Stomach (tissue), 9 donors: ENCODE results near the gene CRTAC1. TPM values are rescaled to one million over a fixed set of nuclear protein-coding genes. Genes with fewer than 3 reads are reported as not detected.
"Not testable (repeated sequence)": the region's sequence is repeated elsewhere in the genome, so short reads cannot be mapped to it uniquely, and the experiment has no call there.

ENCODE experiments used
- DNase-seq, 2 donors: peaks; one replicate each; pipeline versions ENCODE4 v3.0.0 to v3.0.0-alpha.2; 2013 to 2019
- H3K27ac ChIP-seq, 5 donors: fragments of 200-600 bp in 4 of 5; sonication (generic) in 4 of 5; one replicate each; pipeline ENCODE4 v1.5.1; 2013 to 2019; ENCODE audit warnings: mild to moderate bottlenecking in 1 of 5, moderate library complexity in 1 of 5
- H3K27me3 ChIP-seq, 3 donors: fragments of 200-600 bp; sonication (generic); one replicate each; pipeline ENCODE4 v1.5.1; 2017 to 2019; ENCODE audit warnings: mixed run types in 1 of 3
- H3K36me3 ChIP-seq, 4 donors: fragments of 200-600 bp; sonication (generic); 1 replicate in 3 of 4; 2 replicates in 1 of 4; pipeline ENCODE4 v1.5.1; 2016 to 2019
- H3K4me1 ChIP-seq, 4 donors: fragments of 200-600 bp; sonication (generic); one replicate each; pipeline ENCODE4 v1.5.1; 2016 to 2019
- H3K4me3 ChIP-seq, 4 donors: fragments of 200-600 bp; sonication (generic) in 3 of 4; one replicate each; pipeline ENCODE4 v1.5.1; 2016 to 2019; ENCODE audit warnings: mild to moderate bottlenecking in 1 of 4
- H3K9me3 ChIP-seq, 4 donors: fragments of 200-600 bp; sonication (generic); one replicate each; pipeline ENCODE4 v1.5.1; 2016 to 2019
- CTCF ChIP-seq, 7 experiments: fragments of 450-650 bp in 4 of 7; fragments of 200-600 bp in 3 of 7; sonication (generic) in 3 of 7; IDR thresholded peaks; one replicate each; pipeline ENCODE4 v1.5.1; 2016 to 2019; ENCODE audit warnings: antibody characterized with exemption in 7 of 7, control low read depth in 2 of 7, mild to moderate bottlenecking in 1 of 7
- EP300 ChIP-seq: sonication (generic); formaldehyde crosslinking; IDR thresholded peaks from one replicate; pipeline ENCODE4 v1.6.1; 2017; ENCODE audit warnings: antibody characterized with exemption
- POLR2A ChIP-seq, 4 donors: fragments of 450-650 bp; IDR thresholded peaks; one replicate each; pipeline ENCODE4 v1.6.1; 2016; ENCODE audit warnings: antibody characterized with exemption in 4 of 4, control low read depth in 2 of 4, mild to moderate bottlenecking in 1 of 4, moderate library complexity in 1 of 4
- POLR2AphosphoS5 ChIP-seq, 3 donors: sonication (generic); formaldehyde crosslinking; IDR thresholded peaks; one replicate each; pipeline ENCODE4 v1.6.1; 2016; ENCODE audit warnings: antibody characterized with exemption in 3 of 3
- WGBS, 5 donors: extraction: QIAGEN DNeasy Blood & Tissue Kit in 3 of 5; methylation state at CpG; one replicate each; pipeline versions ENCODE4 v1.1.5 to v1.1.7; 2013 to 2018; 5-methylcytosine and 5-hydroxymethylcytosine counted together
- intact Hi-C: fragments of 100-400 bp; cut with DNase I; formaldehyde crosslinking; loops from one replicate; pipeline ENCODE4 v1.15.1; 2023; ENCODE audit warnings: low total_unique reads
- polyA plus RNA-seq, 3 donors: library from polyadenylated mRNA; stranded (reverse); fragments of 200-250 nt; gene quantifications; one replicate each; pipeline ENCODE4 v1.2.3, GENCODE V29; 2013
- total RNA-seq, 5 donors: library from RNA; depleted of rRNA; stranded (reverse); fragments of >200 nt; gene quantifications; one replicate each; pipeline versions ENCODE4 v1.1.0 to v1.2.3, GENCODE V29; 2014 to 2016
- donor health status: healthy with polysubstance abuse.
- donor health status: Bipolar disorder and iron deficiency.
- donor health status: healthy.

Gene CRTAC1
- total and polyA plus RNA-seq, 8 donors, result 0.06 to 21.4 (median 0.77) TPM; not detected in 2

DNA sequence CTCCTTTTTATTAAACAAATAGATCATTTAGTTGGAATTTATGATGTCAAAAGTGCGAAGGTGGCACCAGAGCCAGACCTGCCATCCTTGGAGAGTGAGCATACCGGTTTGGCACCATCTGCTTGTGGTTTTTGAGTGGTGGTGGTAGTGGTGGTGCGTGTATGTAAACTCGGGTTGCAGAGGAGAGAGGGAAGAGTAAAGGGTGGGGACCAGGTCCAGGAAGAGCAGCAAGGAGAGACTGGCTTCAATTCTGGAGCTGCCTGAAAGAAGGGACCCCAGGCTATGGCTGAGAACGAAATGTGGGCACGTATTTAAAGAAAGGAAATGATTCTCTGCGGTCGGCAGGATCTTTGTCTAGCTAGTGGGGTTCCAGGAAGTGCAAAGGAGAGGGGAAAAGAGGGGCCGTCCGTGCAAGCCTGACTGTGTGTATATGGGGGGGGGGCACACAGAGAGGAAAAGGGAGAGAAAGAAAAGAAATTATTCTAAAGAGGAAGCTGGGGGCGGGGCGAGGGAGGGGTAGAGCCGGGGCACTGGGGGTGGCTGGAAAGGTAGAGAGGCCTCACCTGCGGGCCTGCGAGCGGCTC, 181.2 kb downstream of the CRTAC1 start:
- no peak for TF ChIP-seq EP300
- H3K27me3 ChIP-seq, result peaks cover 0 to 82% (median 36%) of the 10 kb centered on the region in 3 donors

DNA sequence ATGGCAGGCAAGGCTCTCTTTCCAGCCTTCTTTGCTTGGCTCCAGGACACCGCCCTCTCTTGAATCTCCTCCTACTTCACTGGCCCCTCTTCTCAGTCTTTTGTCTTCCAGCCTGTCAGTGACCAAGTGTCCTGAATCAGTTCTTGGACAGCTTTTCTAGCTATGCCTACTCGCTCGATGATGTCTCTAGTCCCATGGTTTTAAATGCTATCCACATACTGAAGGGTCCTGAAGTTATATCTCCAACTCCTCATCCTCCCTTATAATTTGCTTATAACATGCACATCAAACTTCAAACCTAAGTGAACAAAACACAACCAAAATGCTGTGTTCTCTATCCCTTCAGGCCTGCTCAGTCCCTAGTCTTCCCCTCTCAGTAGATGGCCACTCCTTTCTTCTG, 185.7 kb downstream of the CRTAC1 start:
- no peaks in the 10 kb centered on the region for H3K36me3 ChIP-seq
- H3K4me3 ChIP-seq, result no peak overlapping the region
- H3K27me3 ChIP-seq, result peaks cover 0 to 38% (median 11%) of the 10 kb centered on the region in 3 donors
- no peaks in the 10 kb centered on the region for H3K9me3 ChIP-seq
- TF ChIP-seq POLR2A (IDR thresholded peaks at IDR 0.05) (no peak), POLR2AphosphoS5 (IDR thresholded peaks at IDR 0.05) (no peak), EP300 (no peak), CTCF (IDR thresholded peaks at IDR 0.05) (no peak)
- H3K27ac ChIP-seq, result no peak overlapping the region
- H3K4me1 ChIP-seq, result peaks cover 0 to 22% (median 5%) of the 10 kb centered on the region in 4 donors
- 88 to 96% (median 94%) methylated on average over 3 of the region's 3 CpGs for WGBS, 5 donors
- DNase-seq, result no peak
- intact Hi-C loops, result no loop called here

More for the DNA sequence above, 181.2 kb downstream of the CRTAC1 start:
- Histone ChIP-seq H3K4me3 (peak overlapping the region; percentile 53 to 84 (median 62)), H3K36me3 (no peaks in the 10 kb centered on the region), H3K27ac (peak overlapping the region in 3 of 5 donors; percentile 46 to 51 (median 47)), H3K9me3 (no peaks in the 10 kb centered on the region), H3K4me1 (peaks cover 6 to 26% (median 15%) of the 10 kb centered on the region in 4 donors)
- peak in 1 of 2 donors; percentile 41 for DNase-seq
- intact Hi-C loops, result no loop called here
- WGBS, 5 donors, result 3 to 6% (median 5%) methylated on average over 16 of the region's 16 CpGs

DNA sequence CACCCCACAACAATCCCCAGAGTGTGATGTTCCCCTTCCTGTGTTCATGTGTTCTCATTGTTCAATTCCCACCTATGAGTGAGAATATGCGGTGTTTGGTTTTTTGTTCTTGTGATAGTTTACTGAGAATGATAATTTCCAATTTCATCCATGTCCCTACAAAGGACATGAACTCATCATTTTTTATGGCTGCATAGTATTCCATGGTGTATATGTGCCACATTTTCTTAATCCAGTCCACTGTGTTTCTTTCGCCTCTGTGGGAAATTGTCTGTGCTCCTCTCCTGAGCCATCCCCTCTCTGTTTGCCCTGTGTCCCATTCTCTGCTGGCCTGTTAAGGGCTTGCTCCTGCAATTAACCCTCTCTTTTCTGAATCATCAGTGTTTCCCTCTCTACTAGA, 186.4 kb downstream of the CRTAC1 start:
- Histone ChIP-seq H3K4me1 (peaks cover 0 to 17% (median 0%) of the 10 kb centered on the region in 4 donors), H3K27me3 (peaks cover 0 to 31% (median 5%) of the 10 kb centered on the region in 3 donors)
- H3K4me3 ChIP-seq, H3K27ac ChIP-seq, intact Hi-C loops, H3K9me3 ChIP-seq, H3K36me3 ChIP-seq, DNase-seq: not testable (repeated sequence)
- 84 to 100% (median 94%) methylated on average over 1 of the region's 2 CpGs for WGBS, 5 donors

GRCh38 chr10:97843281-97843671, 187.1 kb downstream of the CRTAC1 start:
- no peaks in the 10 kb centered on the region for H3K9me3 ChIP-seq
- 15 to 43% (median 38%) methylated on average over 2 of the region's 2 CpGs for WGBS, 5 donors
- H3K36me3 ChIP-seq, result no peaks in the 10 kb centered on the region
- TF ChIP-seq POLR2A (IDR thresholded peaks at IDR 0.05) (no peak), CTCF (IDR thresholded peaks at IDR 0.05) (no peak), POLR2AphosphoS5 (IDR thresholded peaks at IDR 0.05) (no peak), EP300 (no peak)
- intact Hi-C loops, result no loop called here
- H3K4me3 ChIP-seq, result no peak overlapping the region
- peaks cover 0 to 24% (median 0%) of the 10 kb centered on the region in 3 donors for H3K27me3 ChIP-seq
- no peak overlapping the region for H3K27ac ChIP-seq
- H3K4me1 ChIP-seq, result peaks cover 0 to 13% (median 0%) of the 10 kb centered on the region in 4 donors
- no peak for DNase-seq

- intact Hi-C loops, result no loop called here
- Histone ChIP-seq H3K9me3 (no peaks in the 10 kb centered on the region), H3K4me1 (peaks cover 0 to 13% (median 0%) of the 10 kb centered on the region in 4 donors), H3K27ac (no peak overlapping the region), H3K4me3 (no peak overlapping the region), H3K27me3 (peaks cover 0 to 22% (median 0%) of the 10 kb centered on the region in 3 donors), H3K36me3 (no peaks in the 10 kb centered on the region)
- 44 to 55% (median 52%) methylated on average over 7 of the region's 7 CpGs for WGBS, 5 donors
- DNase-seq, result no peak
- TF ChIP-seq CTCF (IDR thresholded peaks at IDR 0.05), result no peak
- no peak for TF ChIP-seq POLR2A (IDR thresholded peaks at IDR 0.05)
- no peak for TF ChIP-seq POLR2AphosphoS5 (IDR thresholded peaks at IDR 0.05)
- no peak for TF ChIP-seq EP300
These were observed 187.7 kb downstream of the CRTAC1 start for GRCh38 chr10:97842656-97843280.

GRCh38 chr10:97842114-97842513, 188.3 kb downstream of the CRTAC1 start:
- DNase-seq, H3K36me3 ChIP-seq, H3K4me3 ChIP-seq, H3K27ac ChIP-seq, intact Hi-C loops, H3K9me3 ChIP-seq: not testable (repeated sequence)
- Histone ChIP-seq H3K27me3 (peaks cover 0 to 22% (median 0%) of the 10 kb centered on the region in 3 donors), H3K4me1 (peaks cover 0 to 13% (median 0%) of the 10 kb centered on the region in 4 donors)
- 13 to 27% (median 16%) methylated on average over 1 to 3 of the region's 3 CpGs for WGBS, 5 donors

DNA sequence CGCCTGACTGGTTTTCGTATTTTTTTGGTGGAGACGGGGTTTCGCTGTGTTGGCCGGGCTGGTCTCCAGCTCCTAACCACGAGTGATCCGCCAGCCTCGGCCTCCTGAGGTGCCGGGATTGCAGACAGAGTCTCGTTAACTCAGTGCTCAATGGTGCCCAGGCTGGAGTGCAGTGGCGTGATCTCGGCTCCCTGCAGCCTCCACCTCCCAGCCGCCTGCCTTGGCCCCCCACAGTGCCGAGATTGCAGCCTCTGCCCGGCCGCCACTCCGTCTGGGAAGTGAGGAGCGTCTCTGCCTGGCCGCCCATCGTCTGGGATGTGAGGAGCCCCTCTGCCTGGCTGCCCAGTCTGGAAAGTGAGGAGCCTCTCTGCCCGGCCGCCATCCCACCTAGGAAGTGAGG, 189.3 kb downstream of the CRTAC1 start:
- DNase-seq, intact Hi-C loops, H3K4me3 ChIP-seq, H3K27ac ChIP-seq, H3K36me3 ChIP-seq, H3K9me3 ChIP-seq: not testable (repeated sequence)
- Histone ChIP-seq H3K27me3 (peaks cover 0 to 29% (median 0%) of the 10 kb centered on the region in 3 donors), H3K4me1 (peaks cover 0 to 13% (median 0%) of the 10 kb centered on the region in 4 donors)
- WGBS, 5 donors, result 90 to 100% (median 92%) methylated on average over 2 to 16 of the region's 22 CpGs
